Measurements from ENCODE around the gene PRPS1.
A peak's percentile ranks its signal among the peaks of the same experiment; 100 is the strongest.
"Not testable (repeated sequence)": the region's sequence is repeated elsewhere in the genome, so short reads cannot be mapped to it uniquely, and the experiment has no call there.

The PRPS1 gene

DNA sequence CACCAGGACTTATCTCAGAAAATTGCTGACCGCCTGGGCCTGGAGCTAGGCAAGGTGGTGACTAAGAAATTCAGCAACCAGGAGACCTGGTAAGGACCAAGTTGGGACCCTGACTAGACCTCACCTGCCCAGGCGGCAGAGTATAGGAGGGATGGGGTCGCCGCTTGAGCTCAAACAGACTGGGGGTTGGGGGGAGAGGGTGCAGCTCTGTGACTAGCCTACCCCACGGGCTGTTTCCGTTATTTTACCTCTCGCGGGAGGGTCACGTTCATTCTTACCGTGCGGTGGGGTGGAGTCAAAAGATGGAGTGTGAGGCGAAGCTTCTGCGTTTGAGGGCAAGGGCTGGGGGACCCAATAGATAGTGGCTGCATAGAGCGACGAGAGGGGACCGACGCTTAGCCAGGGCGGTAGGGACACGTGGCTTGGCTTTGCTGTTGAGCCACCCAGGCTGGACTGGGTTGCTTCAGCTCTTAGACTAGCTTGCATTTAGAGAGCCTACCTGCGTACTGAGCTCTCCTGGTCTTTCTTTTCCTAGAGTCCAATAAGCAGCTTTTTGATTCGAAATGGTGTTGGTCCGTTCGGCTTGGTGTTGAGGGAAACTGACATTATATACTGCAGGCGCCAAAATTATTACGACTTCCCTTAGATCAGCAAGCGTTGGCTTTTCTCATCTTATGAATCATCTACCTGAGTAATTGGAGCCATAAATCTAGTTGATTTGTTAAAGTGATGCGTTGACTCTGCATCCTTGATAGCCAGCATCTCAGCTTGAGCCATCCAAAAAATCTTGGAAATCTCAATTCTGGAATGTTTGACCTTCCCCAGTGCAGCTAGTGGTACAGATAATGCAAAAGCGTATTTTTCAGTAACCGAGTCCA, 591 bp downstream of the PRPS1 start:
- DNase-seq (ENCODE audit: extremely low spot score, insufficient read length, low read depth) (peak; percentile 3), FAIRE-seq (peak; percentile 36)

DNA sequence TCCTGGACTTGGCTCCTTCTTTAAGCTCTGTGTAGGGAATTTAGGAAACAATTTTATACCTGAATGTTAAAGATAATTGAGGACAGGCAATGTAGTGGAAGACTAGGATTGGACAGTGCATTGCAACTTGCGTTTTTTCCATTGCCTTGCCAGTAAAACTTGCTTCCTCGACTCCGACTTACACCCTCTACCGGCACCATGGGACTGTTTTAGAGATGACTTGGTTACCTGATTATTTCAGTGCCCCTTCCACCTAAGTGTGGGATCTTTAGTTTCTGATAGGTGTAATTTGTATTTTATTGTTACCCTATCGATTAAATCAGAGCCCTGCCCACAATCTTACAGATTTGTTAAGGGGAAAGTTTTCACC, 1.2 kb downstream of the PRPS1 start:
- DNase-seq (ENCODE audit: extremely low spot score, insufficient read length, low read depth) (no peak), FAIRE-seq (peak; percentile 79)

DNA sequence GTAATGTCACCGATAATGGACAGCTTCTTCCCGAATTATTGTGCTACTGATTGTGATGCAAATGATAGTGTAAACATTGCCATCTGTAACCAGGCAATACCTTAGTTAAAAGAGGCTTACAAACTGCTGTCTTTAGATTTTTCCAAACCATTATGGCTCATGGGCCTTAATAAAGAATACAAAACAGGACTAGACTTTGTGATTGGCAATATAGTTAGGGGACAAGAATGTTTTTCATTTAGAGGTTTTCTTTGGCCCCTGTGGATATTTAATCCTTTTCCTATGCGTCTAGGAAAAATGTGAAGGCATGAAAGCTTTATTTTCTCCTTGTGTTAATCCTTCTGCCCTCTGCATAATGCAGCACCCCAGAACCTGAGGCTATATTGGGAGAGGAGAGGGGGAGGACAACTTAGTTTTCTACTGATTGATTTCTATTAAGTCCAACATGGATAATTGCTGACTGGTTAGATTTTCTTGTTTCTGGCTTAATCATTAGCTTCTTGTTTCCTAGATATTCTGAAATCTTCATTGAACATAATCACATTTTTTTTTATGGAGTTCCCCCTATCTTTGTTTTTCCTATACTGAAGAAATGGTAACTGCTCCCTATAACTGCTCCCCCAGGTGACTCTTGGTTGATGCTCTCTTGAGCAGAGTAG, 1.9 kb downstream of the PRPS1 start:
- DNase-seq (ENCODE audit: extremely low spot score, insufficient read length, low read depth) (no peak), FAIRE-seq (no peak)

DNA sequence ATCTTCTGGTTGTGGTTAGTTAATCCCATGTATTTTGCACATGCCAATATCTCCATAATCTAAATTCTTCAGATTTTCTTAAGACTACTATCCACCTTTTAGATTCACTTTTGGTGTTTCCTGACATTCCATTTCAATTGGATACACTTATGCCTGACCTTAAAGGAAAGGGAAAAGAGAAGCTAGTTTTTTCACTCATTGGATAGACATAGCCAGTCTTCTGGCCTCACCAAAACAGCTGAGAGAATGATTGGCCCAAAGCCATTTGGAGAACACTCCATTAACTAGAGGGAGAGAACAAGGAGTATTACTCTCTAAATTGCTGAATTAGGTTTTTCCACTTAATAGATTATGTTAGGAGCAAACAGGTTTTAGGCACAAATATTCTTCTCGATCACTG, 4.0 kb downstream of the PRPS1 start:
- DNase-seq (ENCODE audit: extremely low spot score, insufficient read length, low read depth), result no peak
- FAIRE-seq, result no peak

DNA sequence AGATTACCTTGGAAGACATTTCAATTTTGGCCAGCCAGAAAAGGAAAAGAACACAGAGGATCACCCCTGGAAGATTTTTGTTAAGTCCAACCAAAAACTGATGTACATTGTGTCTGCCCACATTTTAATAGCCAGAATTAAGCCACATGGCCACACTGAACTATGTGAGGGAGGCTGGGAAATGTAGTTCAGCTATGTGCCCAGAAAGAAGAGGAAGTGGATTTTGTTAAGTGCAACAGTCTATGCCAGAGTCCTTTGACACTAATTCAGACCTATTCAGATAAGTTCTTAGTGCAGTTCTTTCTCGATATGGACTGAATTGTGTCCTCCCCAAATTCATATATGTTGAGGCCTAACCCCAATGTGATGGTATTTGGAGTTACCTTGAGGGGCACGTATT, 18.4 kb downstream of the PRPS1 start:
- FAIRE-seq (no peak), DNase-seq (ENCODE audit: extremely low spot score, insufficient read length, low read depth) (no peak)

DNA sequence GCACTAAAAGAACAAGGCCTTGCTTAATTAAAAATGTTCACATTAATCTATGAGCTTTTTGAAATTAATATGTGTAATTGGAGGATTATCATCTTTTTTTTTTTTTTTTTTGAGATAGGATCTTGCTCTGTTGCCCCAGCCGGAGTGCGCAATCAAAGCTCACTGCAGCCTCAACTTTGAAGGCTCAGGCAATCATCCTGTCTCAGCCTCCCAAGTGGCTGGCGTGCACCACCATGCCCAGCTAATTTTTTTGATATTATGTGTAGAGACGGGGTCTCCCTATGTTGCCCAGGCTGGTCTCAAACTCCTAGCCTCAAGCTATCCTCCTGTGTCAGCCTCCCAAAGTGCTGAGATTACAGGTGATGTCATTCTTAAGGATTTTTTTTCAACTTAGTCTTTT, 20.0 kb downstream of the PRPS1 start:
- FAIRE-seq (no peak), DNase-seq (ENCODE audit: extremely low spot score, insufficient read length, low read depth) (no peak)

DNA sequence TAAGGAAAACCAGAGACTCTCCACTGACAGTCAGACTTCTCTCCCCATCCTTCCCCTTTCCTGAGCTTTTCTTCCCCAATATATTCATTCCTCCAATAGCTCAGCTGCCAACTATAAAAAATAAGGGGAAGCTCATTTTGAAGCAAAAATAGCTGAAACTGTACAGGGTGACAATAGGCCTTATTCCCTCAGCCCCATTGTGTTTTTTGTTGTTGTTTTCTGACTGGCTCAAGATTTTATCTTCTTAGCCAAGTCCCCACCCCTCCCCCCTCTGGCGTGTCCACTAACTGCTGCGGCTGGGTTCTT, 26.2 kb downstream of the PRPS1 start:
- DNase-seq (ENCODE audit: extremely low spot score, insufficient read length, low read depth), result no peak
- no peak for FAIRE-seq

DNA sequence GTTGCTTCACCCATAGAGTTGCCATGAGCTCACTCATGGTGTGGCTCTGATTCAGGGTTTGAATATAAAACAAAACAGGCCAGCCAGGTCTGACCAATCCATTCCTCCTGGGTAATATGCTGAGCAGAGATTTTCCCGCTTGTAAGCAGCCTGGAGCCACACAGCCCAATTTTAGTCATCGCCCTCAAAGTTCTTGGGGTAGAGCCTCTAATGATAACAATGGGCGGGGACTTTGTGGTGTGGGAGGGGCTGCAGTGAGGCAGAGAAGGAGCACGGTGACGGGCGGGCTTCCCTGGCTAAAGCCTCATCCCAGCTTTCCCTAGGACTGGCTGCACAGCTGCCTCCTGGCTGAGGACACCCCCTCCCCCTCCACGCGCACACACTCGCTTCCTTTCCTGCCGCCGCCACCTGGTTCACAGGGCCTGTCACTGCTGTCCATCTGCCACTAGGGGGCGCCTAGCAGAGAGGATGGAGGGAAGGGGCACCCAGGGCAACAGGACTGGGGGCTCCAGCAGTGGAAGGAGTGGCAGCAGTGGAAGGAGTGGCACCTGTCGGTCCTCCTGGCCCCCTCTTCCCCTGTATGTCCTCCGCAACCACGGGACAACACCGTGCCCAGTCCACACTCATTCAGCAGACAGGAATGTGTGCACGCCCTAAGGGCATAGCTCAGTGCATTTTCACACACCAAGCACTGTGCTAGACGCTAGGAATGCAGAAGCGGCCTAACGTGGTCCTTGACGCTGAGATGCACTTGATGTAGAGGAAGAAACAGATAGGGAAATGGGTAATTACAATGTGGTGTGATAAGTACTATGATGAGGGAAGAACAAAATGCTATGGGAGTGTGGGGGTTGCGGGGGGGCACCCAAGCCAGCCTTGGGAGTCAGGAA, 26.8 kb downstream of the PRPS1 start:
- no peak for FAIRE-seq
- no peak for DNase-seq (ENCODE audit: extremely low spot score, insufficient read length, low read depth)

DNA sequence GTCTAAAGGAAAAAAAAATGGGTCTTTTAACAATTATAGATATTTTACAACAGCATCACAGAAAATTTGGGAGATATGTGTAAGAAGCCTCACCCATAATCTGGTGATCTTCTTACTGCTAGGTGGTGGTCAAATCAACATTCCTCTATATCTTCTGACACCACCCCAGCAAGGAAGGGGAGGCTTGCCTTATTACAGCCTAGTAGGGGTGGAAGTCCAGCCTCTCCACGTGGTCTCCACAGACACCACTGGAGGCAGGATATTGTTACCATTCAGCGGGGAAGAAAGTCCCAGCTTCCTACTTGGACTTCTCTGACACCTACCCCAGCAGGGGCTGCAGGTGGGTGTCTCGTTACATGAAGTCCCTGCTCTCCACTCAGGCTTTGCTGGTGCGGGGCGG, 28.7 kb downstream of the PRPS1 start:
- DNase-seq (ENCODE audit: extremely low spot score, insufficient read length, low read depth) (no peak), FAIRE-seq (no peak)

DNA sequence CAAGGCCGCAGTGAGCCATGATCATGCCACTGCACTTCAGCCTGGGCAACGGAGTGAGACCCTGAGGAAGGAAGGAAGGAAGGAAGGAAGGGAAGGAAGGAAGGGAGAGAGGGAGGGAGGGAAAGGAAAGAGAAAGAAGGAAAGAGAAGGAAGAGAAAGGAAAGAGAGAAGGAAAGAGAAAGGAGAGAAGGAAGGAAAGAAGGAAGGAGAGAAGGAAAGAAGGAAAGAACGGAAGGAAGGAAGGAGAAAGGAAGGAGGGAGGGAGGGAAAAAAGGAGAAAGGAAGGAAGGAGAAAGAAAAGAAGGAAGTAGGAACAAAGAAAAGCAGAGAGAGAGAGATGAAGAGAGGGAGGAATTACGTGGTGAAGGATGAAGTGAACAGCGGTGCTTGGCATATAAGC, 30.4 kb downstream of the PRPS1 start:
- FAIRE-seq (no peak), DNase-seq (ENCODE audit: extremely low spot score, insufficient read length, low read depth) (no peak)

DNA sequence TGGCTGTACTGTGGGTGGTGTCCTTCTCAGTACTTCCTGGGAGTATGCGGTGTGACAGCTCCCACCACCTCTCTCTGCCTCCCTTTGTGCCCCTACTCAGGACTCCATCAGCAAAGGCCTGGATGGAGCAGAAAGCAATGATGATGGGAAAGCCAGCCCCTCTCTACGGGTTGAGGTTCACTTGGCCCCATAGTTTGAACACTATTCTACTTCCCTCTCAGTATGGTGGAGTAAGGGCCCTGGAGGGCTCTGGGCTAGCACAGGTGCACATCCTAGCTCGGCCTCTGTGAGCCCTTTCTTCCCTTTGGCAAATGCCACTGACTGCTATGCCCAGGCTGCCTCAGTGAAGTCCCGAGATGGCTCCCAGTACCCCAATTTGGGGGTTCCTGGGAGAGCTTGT, 31.0 kb downstream of the PRPS1 start:
- DNase-seq (ENCODE audit: extremely low spot score, insufficient read length, low read depth), result no peak
- no peak for FAIRE-seq

DNA sequence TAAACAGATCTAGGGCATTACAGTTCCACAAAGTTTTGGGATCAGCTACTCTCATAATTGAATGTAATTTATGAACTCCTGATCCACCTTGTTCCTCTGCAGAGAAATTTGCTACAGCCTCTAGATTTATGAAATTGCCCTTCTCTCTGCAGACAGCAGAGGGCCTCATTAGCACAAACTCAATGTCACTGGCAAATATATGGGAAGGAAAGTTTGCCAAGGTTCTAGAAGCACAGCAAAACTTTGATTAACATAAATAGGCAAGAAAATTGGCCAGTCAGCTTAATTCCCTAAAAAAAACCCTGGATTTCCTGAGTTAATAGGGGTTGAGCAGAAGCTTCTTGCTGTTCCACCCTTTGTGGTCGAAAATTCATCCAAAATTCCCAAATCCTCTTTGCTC, 31.5 kb downstream of the PRPS1 start:
- peak; percentile 88 for FAIRE-seq
- DNase-seq (ENCODE audit: extremely low spot score, insufficient read length, low read depth), result no peak

DNA sequence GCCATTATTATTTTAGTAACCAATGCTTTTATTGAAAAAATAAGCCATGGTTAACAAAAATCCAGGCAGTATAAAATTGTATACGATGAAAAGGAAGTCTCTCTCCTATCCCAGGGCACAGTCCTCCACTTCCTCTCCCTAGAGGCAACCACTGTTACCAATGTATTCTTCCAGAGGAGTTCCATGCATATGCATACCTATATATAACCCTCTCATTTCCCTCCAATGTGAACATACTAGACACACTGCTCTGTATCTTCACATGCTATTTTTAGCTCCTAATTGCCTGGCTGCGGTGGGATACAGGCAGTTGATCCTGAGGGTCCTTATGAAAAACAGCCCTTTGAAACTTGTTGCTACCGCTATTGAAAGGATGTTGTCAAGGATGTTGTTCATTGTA, 33.8 kb downstream of the PRPS1 start:
- no peak for DNase-seq (ENCODE audit: extremely low spot score, insufficient read length, low read depth)
- no peak for FAIRE-seq

DNA sequence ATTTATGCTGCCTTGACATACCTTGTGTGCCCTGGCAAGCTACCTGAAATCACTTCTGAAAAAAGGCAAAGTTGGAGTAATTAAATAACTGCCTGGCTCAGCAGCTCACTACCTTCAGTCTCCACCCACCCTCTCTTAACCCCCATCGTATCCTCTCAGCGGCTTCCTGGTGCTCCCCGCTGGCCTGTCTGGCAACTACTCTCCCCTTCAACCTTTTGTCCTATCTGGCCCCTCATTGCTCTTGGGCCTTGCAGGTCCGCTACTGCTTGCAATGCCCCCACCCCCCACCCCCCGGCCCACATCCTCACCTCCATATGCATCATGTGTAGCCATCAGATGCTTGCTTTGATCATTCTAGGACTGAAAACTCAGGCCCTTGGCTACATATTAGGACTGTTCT, 34.5 kb downstream of the PRPS1 start:
- no peak for FAIRE-seq
- no peak for DNase-seq (ENCODE audit: extremely low spot score, insufficient read length, low read depth)

DNA sequence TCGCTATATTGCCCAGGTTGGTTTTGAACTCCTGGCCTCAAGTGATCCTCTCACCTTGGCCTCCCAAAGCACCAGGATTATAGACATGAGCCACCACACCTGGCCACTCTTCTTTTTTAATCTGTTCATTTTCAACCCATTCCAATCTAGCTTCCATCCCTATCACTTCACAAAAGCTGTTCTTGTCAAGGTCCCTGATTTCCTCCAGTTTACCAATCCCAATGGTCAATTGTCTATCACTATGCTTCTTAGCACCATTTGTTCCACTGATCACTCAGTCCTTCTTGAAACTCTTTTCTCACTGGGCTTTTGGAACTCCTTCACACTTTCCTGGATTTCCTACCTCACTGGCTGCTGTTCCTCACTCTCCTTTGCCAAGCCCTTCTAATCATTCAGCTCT, 38.6 kb downstream of the PRPS1 start:
- FAIRE-seq (no peak), DNase-seq (ENCODE audit: extremely low spot score, insufficient read length, low read depth) (no peak)

DNA sequence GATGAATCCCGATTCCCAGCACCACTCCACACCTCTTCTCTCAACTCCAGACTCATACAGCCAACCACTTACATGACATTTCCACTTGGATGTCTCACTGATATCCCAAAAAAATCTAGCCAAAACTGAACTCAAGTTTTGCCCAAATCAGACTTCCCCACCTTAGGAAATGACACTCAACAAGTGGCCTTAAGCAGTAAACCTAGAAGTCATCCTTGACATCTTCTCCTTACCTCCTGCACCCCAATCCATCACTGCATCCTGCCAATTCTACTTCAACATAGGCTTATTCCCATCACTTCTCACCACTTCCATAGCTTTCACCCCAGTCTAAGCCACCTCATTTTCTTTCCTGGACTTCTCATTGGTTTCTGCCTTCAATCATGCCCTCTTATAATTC, 39.1 kb downstream of the PRPS1 start:
- FAIRE-seq (no peak), DNase-seq (ENCODE audit: extremely low spot score, insufficient read length, low read depth) (no peak)

DNA sequence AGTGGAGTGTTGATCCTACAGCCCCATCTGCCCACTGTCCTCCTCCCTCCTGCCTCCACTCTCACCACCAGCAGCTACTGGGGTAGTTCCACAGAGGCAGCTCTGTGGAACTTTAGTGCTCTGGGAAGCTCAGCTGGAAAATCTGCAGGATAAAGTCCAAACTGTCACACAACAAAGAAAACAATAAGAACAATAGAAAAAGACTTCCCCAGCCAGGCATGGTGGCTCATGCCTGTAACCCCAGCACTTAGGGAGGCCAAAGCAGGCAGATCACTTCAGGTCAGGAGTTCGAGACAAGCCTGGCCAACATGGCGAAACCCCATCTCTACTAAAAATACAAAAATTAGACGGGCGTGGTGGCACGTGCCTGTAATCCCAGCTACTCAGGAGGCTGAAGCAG, 40.4 kb downstream of the PRPS1 start:
- not testable (repeated sequence) for FAIRE-seq; DNase-seq (ENCODE audit: extremely low spot score, insufficient read length, low read depth)

DNA sequence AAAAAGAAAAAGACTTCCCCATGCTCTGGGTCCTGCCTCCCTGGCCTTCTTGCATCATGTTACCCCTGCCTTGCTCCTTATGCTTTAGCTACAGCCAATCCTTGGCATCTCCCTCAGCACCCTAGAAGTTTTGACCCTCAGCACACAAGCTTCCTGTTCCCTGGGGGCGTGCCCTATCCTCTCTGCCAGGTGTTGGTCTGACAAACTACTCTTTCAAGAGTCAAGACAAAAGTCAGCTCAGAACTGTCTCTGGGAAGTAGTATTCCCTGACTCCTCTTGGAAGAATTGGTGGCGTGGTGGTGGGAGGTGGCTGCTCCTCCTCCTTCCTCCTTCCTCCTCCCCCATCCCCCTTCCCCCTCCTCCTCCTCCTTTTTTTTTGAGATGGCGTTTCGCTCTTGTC, 41.0 kb downstream of the PRPS1 start:
- DNase-seq (ENCODE audit: extremely low spot score, insufficient read length, low read depth) (no peak), FAIRE-seq (no peak)

DNA sequence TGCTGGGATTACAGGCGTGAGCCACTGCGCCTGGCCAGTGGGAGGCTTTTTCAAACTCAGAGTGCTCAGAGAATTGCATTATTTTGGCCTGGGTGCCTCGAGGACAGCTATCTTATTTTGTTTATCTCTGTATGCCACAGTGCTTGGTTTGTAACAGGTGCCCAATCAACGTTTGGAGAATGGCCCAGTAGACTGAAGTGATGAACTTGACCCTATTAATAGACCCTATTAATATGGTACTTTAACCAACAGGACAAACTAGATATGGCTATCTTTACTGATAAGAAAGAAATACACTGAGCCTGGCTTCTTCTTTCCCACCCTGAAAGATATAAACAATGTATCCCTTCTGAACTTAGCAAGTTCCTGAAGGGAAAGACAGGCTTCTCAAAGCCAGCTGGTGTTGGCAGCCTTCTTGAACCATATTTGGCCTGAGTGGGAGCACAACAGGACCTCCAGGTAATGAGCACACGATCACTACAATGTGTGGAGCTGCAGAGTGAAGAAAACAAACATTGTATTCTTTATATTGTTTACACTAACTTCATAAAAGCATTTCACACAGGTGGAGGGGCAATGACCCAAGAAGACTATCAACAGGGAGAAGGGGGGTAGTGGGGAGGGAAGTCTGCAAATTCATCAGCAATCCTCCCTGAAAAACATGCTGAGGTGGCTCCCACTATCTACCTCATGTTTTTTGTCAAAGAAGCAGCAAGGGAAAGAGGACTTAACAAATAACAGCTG, 41.7 kb downstream of the PRPS1 start:
- DNase-seq (ENCODE audit: extremely low spot score, insufficient read length, low read depth) (no peak), FAIRE-seq (no peak)

DNA sequence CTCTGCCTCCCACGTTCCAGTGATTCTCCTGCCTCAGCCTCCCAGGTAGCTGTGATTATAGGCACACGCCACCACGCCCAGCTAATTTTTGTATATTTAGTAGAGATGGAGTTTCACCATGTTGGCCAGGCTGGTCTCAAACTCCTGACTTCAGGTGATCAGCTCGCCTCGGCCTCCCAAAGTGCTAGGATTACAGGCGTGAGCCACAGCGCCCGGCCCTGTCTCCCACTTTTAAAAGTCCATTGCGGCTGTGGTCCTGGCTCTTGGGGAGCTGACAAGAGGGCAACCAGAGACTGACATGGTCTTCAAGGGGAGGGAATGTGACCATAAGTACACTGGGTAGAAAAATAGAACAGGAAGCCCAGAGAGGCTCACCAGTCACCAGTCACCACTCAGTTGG, 42.9 kb downstream of the PRPS1 start:
- not testable (repeated sequence) for DNase-seq (ENCODE audit: extremely low spot score, insufficient read length, low read depth); FAIRE-seq

Data from GM18507 (cell line).